SK-N-MC (cell line): ENCODE measurements around the gene ZFP92.

Source experiments
- EZH2 ChIP-seq: fragments of 200-600 bp; sonication (generic); IDR thresholded peaks from one replicate; pipeline ENCODE4 v1.6.1; 2017; ENCODE audit warnings: antibody characterized with exemption
- POLR2AphosphoS5 ChIP-seq: IDR thresholded peaks from 2 replicates; pipeline ENCODE4 v1.6.1; 2012; ENCODE audit warnings: mild to moderate bottlenecking, low read depth, low read length, borderline replicate concordance

DNA sequence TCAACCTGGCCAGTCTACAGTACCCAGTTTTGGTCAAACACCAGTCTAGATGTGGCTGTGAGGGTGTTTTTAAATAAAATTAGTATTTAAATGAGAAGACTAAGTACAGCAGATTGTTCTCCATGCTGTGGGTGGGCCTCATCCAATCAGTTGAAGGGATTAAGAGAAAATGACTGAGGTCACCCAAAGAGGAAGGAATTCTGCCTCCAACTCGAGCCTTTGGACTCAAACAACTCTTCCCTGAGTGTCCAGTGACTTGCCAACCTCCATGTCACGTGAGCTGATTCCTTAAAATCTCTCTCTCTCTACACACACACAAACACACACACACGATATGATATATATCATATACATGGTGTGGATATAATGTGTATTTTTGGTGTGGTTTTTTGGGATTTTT lies 24.6 kb downstream of the ZFP92 start:
- TF ChIP-seq EZH2 (no peak), POLR2AphosphoS5 (no peak)
